HepG2 (cell line): ENCODE data around the gene UBTD1. TPM values are rescaled to one million over a fixed set of nuclear protein-coding genes. Genes with fewer than 3 reads are reported as not detected.

Experiments
- AKAP8 ChIP-seq: sonication (generic); formaldehyde crosslinking; IDR thresholded peaks from 2 replicates; pipeline ENCODE4 v1.5.1; 2020; ENCODE audit warnings: mild to moderate bottlenecking, missing genetic modification reagents
- ATAD3A ChIP-seq: sonication (generic); formaldehyde crosslinking; IDR thresholded peaks from 2 replicates; pipeline ENCODE4 v1.4.0; 2020; ENCODE audit warnings: missing genetic modification reagents
- ATF4 ChIP-seq, 2 experiments: fragments of 450-650 bp in 1 of 2; sonication (generic) in 1 of 2; formaldehyde crosslinking; IDR thresholded peaks; 2 replicates each; pipeline versions ENCODE4 v1.5.0 to v1.8.0; 2020 to 2022; ENCODE audit warnings: mild to moderate bottlenecking in 1 of 2, missing genetic modification reagents in 1 of 2
- ATF7 ChIP-seq, 2 experiments: fragments of 450-650 bp in 1 of 2; sonication (generic) in 1 of 2; formaldehyde crosslinking in 1 of 2; IDR thresholded peaks; 2 replicates each; pipeline versions ENCODE4 v1.4.0 to v1.6.1; 2016 to 2020; ENCODE audit warnings: antibody characterized with exemption in 1 of 2, mild to moderate bottlenecking in 1 of 2, missing genetic modification reagents in 1 of 2
- CTCF ChIP-seq: sonication (generic); formaldehyde crosslinking; IDR thresholded peaks from 2 replicates; pipeline ENCODE4 v1.5.0; 2020; ENCODE audit warnings: mild to moderate bottlenecking, missing genetic modification reagents, moderate library complexity
- ERF ChIP-seq: IDR thresholded peaks from 2 replicates; pipeline ENCODE4 v1.6.1; 2018; ENCODE audit warnings: missing biosample characterization, missing genetic modification reagents
- FOSL2 ChIP-seq: sonication (generic); formaldehyde crosslinking; IDR thresholded peaks from 2 replicates; pipeline ENCODE4 v1.4.0; 2020; ENCODE audit warnings: missing genetic modification reagents
- GPN1 ChIP-seq: sonication (generic); formaldehyde crosslinking; IDR thresholded peaks from 2 replicates; pipeline ENCODE4 v1.5.1; 2020; ENCODE audit warnings: missing genetic modification reagents, borderline replicate concordance
- NR2F6 ChIP-seq, 2 experiments: IDR thresholded peaks; 2 replicates each; pipeline ENCODE4 v1.6.1; 2016; ENCODE audit warnings: antibody characterized with exemption in 1 of 2, mild to moderate bottlenecking in 1 of 2
- POLR2G ChIP-seq: fragments of 200-400 bp; formaldehyde crosslinking; IDR thresholded peaks from 2 replicates; pipeline ENCODE4 v1.6.1; 2018; ENCODE audit warnings: mild to moderate bottlenecking, low read depth, low read length, moderate library complexity
- PRMT3 ChIP-seq: sonication (generic); formaldehyde crosslinking; IDR thresholded peaks from 2 replicates; pipeline ENCODE4 v1.8.1; 2022; ENCODE audit warnings: low read depth, mild to moderate bottlenecking, moderate library complexity, missing genetic modification reagents, borderline replicate concordance
- SMAD1 ChIP-seq: sonication (generic); formaldehyde crosslinking; IDR thresholded peaks from 2 replicates; pipeline ENCODE4 v1.4.0; 2020; ENCODE audit warnings: missing genetic modification reagents, low read depth, mild to moderate bottlenecking, borderline replicate concordance
- TEAD2 ChIP-seq: sonication (generic); formaldehyde crosslinking; IDR thresholded peaks from 2 replicates; pipeline ENCODE4 v1.9.0; 2021; ENCODE audit warnings: missing genetic modification reagents
- ZNF17 ChIP-seq: sonication (generic); formaldehyde crosslinking; IDR thresholded peaks from 2 replicates; pipeline ENCODE4 v1.5.0; 2020; ENCODE audit warnings: mild to moderate bottlenecking, missing genetic modification reagents
- ZNF335 ChIP-seq: sonication (generic); formaldehyde crosslinking; IDR thresholded peaks from 2 replicates; pipeline ENCODE4 v1.4.0; 2020; ENCODE audit warnings: missing genetic modification reagents
- ZNF609 ChIP-seq: sonication (generic); formaldehyde crosslinking; IDR thresholded peaks from 2 replicates; pipeline ENCODE4 v1.4.0; 2020; ENCODE audit warnings: mild to moderate bottlenecking, missing genetic modification reagents, borderline replicate concordance
- ZNF644 ChIP-seq: IDR thresholded peaks from 2 replicates; pipeline ENCODE4 v1.6.1; 2016; ENCODE audit warnings: low read depth
- ZNF800 ChIP-seq: sonication (generic); formaldehyde crosslinking; IDR thresholded peaks from 2 replicates; pipeline ENCODE4 v1.4.0; 2020; ENCODE audit warnings: missing genetic modification reagents
- polyA plus RNA-seq, 8 experiments: library from polyadenylated mRNA; depleted of rRNA in 3 of 8; stranded (reverse) in 7 of 8; unstranded in 1 of 8; fragments of >200 nt; fragmentation: Illumina TruSeq in 4 of 8; extraction: Trizol in 4 of 8; gene quantifications; 2 replicates each; pipeline versions ENCODE4 v1.2.1 to v1.2.3, GENCODE V29; 2011 to 2016; ENCODE audit warnings: low read depth in 4 of 8, missing spikeins in 1 of 8, mixed read lengths in 1 of 8; ENCODE audit not compliant: insufficient read depth in 1 of 8
- total RNA-seq, 5 experiments: library from RNA; depleted of rRNA; stranded (reverse); fragments of >200 nt; fragmentation: Illumina TruSeq; extraction: Trizol; gene quantifications; 2 replicates each; pipeline ENCODE4 v1.2.3, GENCODE V29; 2016; ENCODE audit warnings: low read depth in 1 of 5

UBTD1 gene
- total and polyA plus RNA-seq, 2 of the 13 experiments (the other 11 are each of a cell fraction or from before 2014, with no cell fraction given), result 7.9 to 10.0 TPM

GRCh38 chr10:97463363-97464132 is 35.2 kb upstream of the UBTD1 start (continued):
- TF ChIP-seq ERF (peak; percentile 41; the same call in 1 of the 2 replicates), NR2F6 (IDR thresholded peaks at IDR 0.05) (peak; percentile 54), NR2F6 (CRISPR knock-in tag; IDR thresholded peaks at IDR 0.05) (peak; percentile 51; the same call in 1 of the 2 replicates), GPN1 (CRISPR knock-in tag) (no peak), TEAD2 (CRISPR knock-in tag) (no peak), ZNF609 (CRISPR knock-in tag) (no peak), AKAP8 (CRISPR knock-in tag) (no peak), POLR2G (0 out of 2 replicates have a peak, but pooled peaks have one; percentile 25), ATAD3A (CRISPR knock-in tag) (no peak), PRMT3 (CRISPR knock-in tag) (no peak), ZNF800 (CRISPR knock-in tag) (no peak), FOSL2 (CRISPR knock-in tag) (peak; percentile 48), ZNF335 (CRISPR knock-in tag) (0 out of 2 replicates have a peak, but pooled peaks have one; percentile 22), ZNF644 (CRISPR knock-in tag) (peak; percentile 22; the same call in 1 of the 2 replicates), ATF7 (IDR thresholded peaks at IDR 0.05) (peak; percentile 38; the same call in 1 of the 2 replicates), ATF7 (CRISPR knock-in tag; IDR thresholded peaks at IDR 0.05) (no peak), ATF4 (CRISPR knock-in tag; IDR thresholded peaks at IDR 0.05) (peak in 1 of 2 experiments; percentile 49; a peak in 1 of 4 replicates), ZNF17 (no peak), CTCF (CRISPR knock-in tag) (peak; percentile 91), SMAD1 (CRISPR knock-in tag) (no peak)
